ENCODE results near the gene MICAL3. TPM values are rescaled to one million over a fixed set of nuclear protein-coding genes. Genes with fewer than 3 reads are reported as not detected.

Gene MICAL3
- total and polyA plus RNA-seq, 9 of the 15 experiments (the other 6 are each of a cell fraction or from before 2014, with no cell fraction given): 0.53 to 32.1 (median 12.3) TPM

- TF ChIP-seq ZNF318 (IDR thresholded peaks at IDR 0.05; ENCODE audit: borderline replicate concordance in 1 of 2, low read depth in 1 of 2) (no peak), ZNF316 (IDR thresholded peaks at IDR 0.05) (peak; percentile 88), HLTF (IDR thresholded peaks at IDR 0.05) (no peak), ZNF133 (CRISPR knock-in tag; IDR thresholded peaks at IDR 0.05) (no peak), MAFG (tag; conservative IDR thresholded peaks at IDR 0.05) (peak; percentile 31; the same call in 1 of the 2 replicates), MITF (IDR thresholded peaks at IDR 0.05) (no peak), TFE3 (CRISPR knock-in tag; IDR thresholded peaks at IDR 0.05) (no peak), SLC30A9 (CRISPR knock-in tag; IDR thresholded peaks at IDR 0.05) (no peak), AFF1 (IDR thresholded peaks at IDR 0.05; ENCODE audit: low read depth in 1 of 2, partially characterized antibody in 2 of 2) (no peak), ZFP30 (CRISPR knock-in tag; IDR thresholded peaks at IDR 0.05; ENCODE audit: borderline replicate concordance) (no peak), HMBOX1 (IDR thresholded peaks at IDR 0.05) (peak; percentile 71)
These were observed 231.4 kb downstream of the MICAL3 start (continued) for GRCh38 chr22:17792854-17793434.

All from K562 (cell line).